Keratinocyte (primary cell): ENCODE measurements around the gene ZBTB20. TPM values are rescaled to one million over a fixed set of nuclear protein-coding genes. Genes with fewer than 3 reads are reported as not detected.

Experiments
- DNase-seq: peaks from one replicate; pipeline ENCODE4 v3.0.0-alpha.2; 2011; ENCODE audit warnings: low read depth, missing footprints, low spot score
- FAIRE-seq: peaks from 2 replicates; lab custom pipeline; 2011; peaks lifted over from hg19 to GRCh38; lab: Jason Lieb, UNC
- H2AFZ ChIP-seq: 2 replicates; pipeline ENCODE4 v1.6.0; 2012; ENCODE audit warnings: low read length, control low read depth, inconsistent platforms; ENCODE audit not compliant: control insufficient read depth
- H3K27ac ChIP-seq: 2 replicates; pipeline ENCODE4 v1.5.1; 2011; ENCODE audit warnings: low read length; ENCODE audit not compliant: control insufficient read depth, insufficient read depth
- H3K27me3 ChIP-seq: 3 replicates; pipeline ENCODE4 v1.6.0; 2011; ENCODE audit warnings: low read length; ENCODE audit not compliant: control insufficient read depth, insufficient read depth; ENCODE audit errors: extremely low read depth
- H3K36me3 ChIP-seq, 2 experiments: 2 replicates in 1 of 2; 3 replicates in 1 of 2; pipeline ENCODE4 v1.5.1; 2011; ENCODE audit warnings: low read length in 2 of 2, mild to moderate bottlenecking in 1 of 2; ENCODE audit not compliant: control insufficient read depth in 2 of 2, insufficient read depth in 2 of 2; ENCODE audit errors: extremely low read depth in 1 of 2
- H3K4me1 ChIP-seq: 3 replicates; pipeline ENCODE4 v1.5.1; 2011; ENCODE audit warnings: low read length; ENCODE audit not compliant: control insufficient read depth, insufficient read depth; ENCODE audit errors: extremely low read depth
- H3K4me2 ChIP-seq: 3 replicates; pipeline ENCODE4 v1.6.0; 2011; ENCODE audit warnings: low read depth, low read length; ENCODE audit not compliant: control insufficient read depth, insufficient read depth; ENCODE audit errors: extremely low read depth
- H3K4me3 ChIP-seq, 3 experiments: fragments of 200-600 bp in 1 of 3; sonication (generic) in 1 of 3; 2 replicates in 2 of 3; 3 replicates in 1 of 3; pipeline ENCODE4 v1.5.1; 2011 to 2016; ENCODE audit warnings: low read length in 3 of 3, mild to moderate bottlenecking in 3 of 3, control low read depth in 2 of 3, inconsistent platforms in 1 of 3, low read depth in 1 of 3, mixed read lengths in 1 of 3, mixed run types in 1 of 3, moderate library complexity in 1 of 3; ENCODE audit not compliant: control insufficient read depth in 2 of 3, insufficient read depth in 2 of 3; ENCODE audit errors: extremely low read depth in 1 of 3
- H3K79me2 ChIP-seq: 2 replicates; pipeline ENCODE4 v1.6.0; 2012; ENCODE audit warnings: low read length; ENCODE audit not compliant: control insufficient read depth, insufficient read depth
- H3K9ac ChIP-seq: 3 replicates; pipeline ENCODE4 v1.6.0; 2011; ENCODE audit warnings: low read length; ENCODE audit not compliant: control insufficient read depth, insufficient read depth; ENCODE audit errors: extremely low read depth
- H3K9me1 ChIP-seq: 3 replicates; pipeline ENCODE4 v1.6.0; 2011; ENCODE audit warnings: low read length; ENCODE audit not compliant: control insufficient read depth, insufficient read depth; ENCODE audit errors: extremely low read depth
- H3K9me3 ChIP-seq: 2 replicates; pipeline ENCODE4 v1.5.1; 2012; ENCODE audit warnings: low read depth, low read length; ENCODE audit not compliant: control insufficient read depth
- H4K20me1 ChIP-seq: 3 replicates; pipeline ENCODE4 v1.6.0; 2011; ENCODE audit warnings: low read length; ENCODE audit not compliant: control insufficient read depth, insufficient read depth; ENCODE audit errors: extremely low read depth
- CTCF ChIP-seq, 3 experiments: IDR thresholded peaks in 1 of 3; conservative IDR thresholded peaks in 1 of 3; optimal IDR thresholded peaks in 1 of 3; 2 replicates in 2 of 3; 3 replicates in 1 of 3; pipeline versions ENCODE3 to v1.5.1; 2011; ENCODE audit warnings: low read length in 3 of 3, mild to moderate bottlenecking in 3 of 3, moderate library complexity in 2 of 3, control low read depth in 1 of 3, inconsistent platforms in 1 of 3; ENCODE audit not compliant: insufficient read depth in 2 of 3; ENCODE audit errors: extremely low read depth in 1 of 3
- EZH2 ChIP-seq: IDR thresholded peaks from one replicate; pipeline ENCODE4 v1.6.1; 2012; ENCODE audit warnings: inconsistent platforms, mild to moderate bottlenecking, low read length, moderate library complexity
- dilution Hi-C: fragments of 300-500 bp; cut with MboI; formaldehyde crosslinking; loops from one replicate; pipeline ENCODE4 v1.7.0; 2020; ENCODE audit warnings: low sequenced_read_pairs; ENCODE audit not compliant: extremely low pct_ligation_motif_present
- polyA plus RNA-seq, 5 experiments: library from polyadenylated mRNA; depleted of rRNA in 3 of 5; stranded (reverse) in 3 of 5; stranded (forward) in 1 of 5; unstranded in 1 of 5; fragments of >200 nt; gene quantifications; 1 replicate in 1 of 5; 2 replicates in 3 of 5; 3 replicates in 1 of 5; pipeline versions ENCODE4 v1.2.1 to v1.2.3, GENCODE V29; 2011 to 2012; ENCODE audit warnings: missing spikeins in 2 of 5, low read depth in 1 of 5, low replicate concordance in 1 of 5

Gene ZBTB20
- polyA plus RNA-seq, 1 donor (not counting 4 experiments of a cell fraction or from before 2014, with no cell fraction given), result 0.52 TPM

DNA sequence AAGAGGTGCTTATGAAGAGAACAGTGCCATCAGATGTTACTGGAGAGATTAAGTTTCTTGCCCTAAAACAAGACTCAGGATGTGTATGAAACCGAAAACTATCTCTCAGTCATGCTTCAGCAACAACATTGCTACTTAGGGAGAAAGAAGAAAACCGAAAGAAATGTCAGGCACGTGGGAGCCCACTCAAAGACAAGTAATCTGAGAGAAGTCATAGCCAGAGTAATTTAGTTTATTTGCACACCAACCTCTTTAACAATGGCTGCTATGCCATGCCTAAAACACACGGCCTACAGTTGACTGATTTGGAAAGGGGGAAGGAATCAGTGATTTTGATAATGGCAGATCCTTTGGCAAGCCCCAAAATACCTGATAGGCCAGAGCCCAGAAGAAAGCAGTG is 690.3 kb downstream of the ZBTB20 start:
- H3K4me1 ChIP-seq, result no peaks in the 10 kb centered on the region
- no peaks in the 10 kb centered on the region for H4K20me1 ChIP-seq
- no peak for DNase-seq
- FAIRE-seq, result no peak
- peaks cover 7% of the 10 kb centered on the region for H3K27me3 ChIP-seq
- no peaks in the 10 kb centered on the region for H3K9me1 ChIP-seq
- H3K79me2 ChIP-seq, result no peaks in the 10 kb centered on the region
- no peak overlapping the region for H2AFZ ChIP-seq
- H3K27ac ChIP-seq, result no peak overlapping the region
- H3K4me2 ChIP-seq, result no peak overlapping the region
- no peaks in the 10 kb centered on the region for H3K9me3 ChIP-seq
- H3K36me3 ChIP-seq, result no peaks in the 10 kb centered on the region
- no peak overlapping the region for H3K4me3 ChIP-seq
- no peak overlapping the region for H3K9ac ChIP-seq
- dilution Hi-C loops, result no loop called here
- TF ChIP-seq CTCF (optimal IDR thresholded peaks at IDR 0.05 in 1 of 3, IDR thresholded peaks at IDR 0.05 in 1 of 3, conservative IDR thresholded peaks at IDR 0.05 in 1 of 3; ENCODE audit: extremely low read depth in 1 of 3, insufficient read depth in 2 of 3, low read length in 3 of 3) (no peak), EZH2 (no peak)

DNA sequence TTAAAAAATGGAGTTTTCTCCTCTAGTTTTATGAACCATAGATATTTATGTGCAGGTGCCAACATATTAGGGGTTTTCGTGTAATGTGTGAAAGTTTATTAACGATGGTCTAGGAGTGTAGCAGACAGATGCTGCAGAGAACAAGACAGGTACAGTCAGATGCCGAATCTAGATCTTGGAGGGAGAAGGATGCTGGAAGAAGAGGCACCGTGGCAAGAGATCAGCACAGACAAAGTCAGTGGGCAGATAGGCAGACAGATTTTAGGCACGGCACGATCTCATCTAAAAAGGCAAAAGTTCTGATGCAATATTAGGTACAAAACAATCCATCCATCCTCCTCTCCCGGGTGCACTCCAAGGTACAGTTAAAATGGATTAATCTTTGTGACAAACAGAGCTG is 691.7 kb downstream of the ZBTB20 start:
- H3K27me3 ChIP-seq, result peaks cover 7% of the 10 kb centered on the region
- no peaks in the 10 kb centered on the region for H3K9me3 ChIP-seq
- no peak overlapping the region for H3K4me2 ChIP-seq
- no peaks in the 10 kb centered on the region for H4K20me1 ChIP-seq
- no peak for DNase-seq
- no peaks in the 10 kb centered on the region for H3K36me3 ChIP-seq
- no peak for FAIRE-seq
- no peak overlapping the region for H2AFZ ChIP-seq
- H3K79me2 ChIP-seq, result no peaks in the 10 kb centered on the region
- H3K4me3 ChIP-seq, result no peak overlapping the region
- no peaks in the 10 kb centered on the region for H3K4me1 ChIP-seq
- no peak for TF ChIP-seq EZH2
- TF ChIP-seq CTCF (optimal IDR thresholded peaks at IDR 0.05 in 1 of 3, IDR thresholded peaks at IDR 0.05 in 1 of 3, conservative IDR thresholded peaks at IDR 0.05 in 1 of 3; ENCODE audit: extremely low read depth in 1 of 3, insufficient read depth in 2 of 3, low read length in 3 of 3), result no peak
- dilution Hi-C loops, result no loop called here
- no peak overlapping the region for H3K9ac ChIP-seq
- no peaks in the 10 kb centered on the region for H3K9me1 ChIP-seq
- H3K27ac ChIP-seq, result no peak overlapping the region
